Fibroblast of lung (primary cell): ENCODE measurements around the gene PDE6A. TPM values are rescaled to one million over a fixed set of nuclear protein-coding genes. Genes with fewer than 3 reads are reported as not detected.
A peak's percentile ranks its signal among the peaks of the same experiment; 100 is the strongest.

Experiments
- DNase-seq, 2 donors: peaks; one replicate each; pipeline versions ENCODE4 v3.0.0 to v3.0.0-alpha.2; 2010; ENCODE audit warnings: low read depth in 2 of 2
- H2AFZ ChIP-seq: 2 replicates; pipeline ENCODE4 v1.5.1; 2012; ENCODE audit warnings: low read length, control low read depth, inconsistent platforms
- H3K27ac ChIP-seq: 2 replicates; pipeline ENCODE4 v1.5.1; 2011; ENCODE audit warnings: low read length, control low read depth; ENCODE audit not compliant: insufficient read depth
- H3K27me3 ChIP-seq: 2 replicates; pipeline ENCODE4 v1.5.1; 2011; ENCODE audit warnings: mild to moderate bottlenecking, low read length; ENCODE audit not compliant: control insufficient read depth, insufficient read depth
- H3K36me3 ChIP-seq: 2 replicates; pipeline ENCODE4 v1.5.1; 2011; ENCODE audit warnings: low read length; ENCODE audit not compliant: control insufficient read depth, insufficient read depth
- H3K4me1 ChIP-seq: 2 replicates; pipeline ENCODE4 v1.5.1; 2011; ENCODE audit warnings: low read length; ENCODE audit not compliant: control insufficient read depth, insufficient read depth; ENCODE audit errors: extremely low read depth
- H3K4me2 ChIP-seq: 2 replicates; pipeline ENCODE4 v1.5.1; 2011; ENCODE audit warnings: low read length, control low read depth; ENCODE audit not compliant: insufficient read depth; ENCODE audit errors: extremely low read depth
- H3K4me3 ChIP-seq, 4 experiments: fragments of 200-600 bp in 1 of 4; sonication (generic) in 1 of 4; replicated peaks in 1 of 4; 2 replicates each; pipeline ENCODE4 v1.5.1; 2011 to 2016; ENCODE audit warnings: low read length in 4 of 4, low read depth in 3 of 4, mild to moderate bottlenecking in 3 of 4, control low read depth in 2 of 4, inconsistent platforms in 1 of 4, mixed read lengths in 1 of 4; ENCODE audit not compliant: insufficient read depth in 1 of 4; ENCODE audit errors: control extremely low read depth in 1 of 4
- H3K79me2 ChIP-seq: 2 replicates; pipeline ENCODE4 v1.5.1; 2012; ENCODE audit warnings: mild to moderate bottlenecking, low read length, inconsistent platforms; ENCODE audit not compliant: control insufficient read depth, insufficient read depth
- H3K9ac ChIP-seq: 2 replicates; pipeline ENCODE4 v1.5.1; 2011; ENCODE audit warnings: mild to moderate bottlenecking, low read length, control low read depth; ENCODE audit not compliant: insufficient read depth
- H3K9me3 ChIP-seq: 2 replicates; pipeline ENCODE4 v1.5.1; 2012; ENCODE audit warnings: low read depth, low read length; ENCODE audit not compliant: control insufficient read depth, insufficient read depth
- H4K20me1 ChIP-seq: 2 replicates; pipeline ENCODE4 v1.5.1; 2011; ENCODE audit warnings: low read length; ENCODE audit not compliant: control insufficient read depth, insufficient read depth; ENCODE audit errors: extremely low read depth
- CTCF ChIP-seq, 2 donors: IDR thresholded peaks in 1 of 2; conservative IDR thresholded peaks in 1 of 2; 1 replicate in 1 of 2; 2 replicates in 1 of 2; pipeline ENCODE4 v1.5.1; 2011 to 2012; ENCODE audit warnings: low read length in 2 of 2, control low read depth in 1 of 2, inconsistent platforms in 1 of 2, low read depth in 1 of 2, mild to moderate bottlenecking in 1 of 2
- EZH2 ChIP-seq: IDR thresholded peaks from 2 replicates; pipeline ENCODE4 v1.5.1; 2012; ENCODE audit warnings: low read length, control low read depth, mild to moderate bottlenecking; ENCODE audit errors: missing control alignments
- polyA minus RNA-seq: library from RNA; depleted of rRNA, polyadenylated mRNA; stranded (reverse); fragments of >200 nt; gene quantifications from 2 replicates; pipeline ENCODE4 v1.2.3, GENCODE V29; 2011; ENCODE audit warnings: low replicate concordance
- polyA plus RNA-seq, 2 donors: library from polyadenylated mRNA; depleted of rRNA in 1 of 2; stranded (reverse) in 1 of 2; unstranded in 1 of 2; fragments of >200 nt; gene quantifications; 2 replicates each; pipeline ENCODE4 v1.2.1, GENCODE V29; 2011 to 2012; ENCODE audit warnings: missing spikeins in 1 of 2
- total RNA-seq: library from RNA; depleted of rRNA; stranded (reverse); fragments of >200 nt; gene quantifications from 2 replicates; pipeline ENCODE4 v1.2.1, GENCODE V29; 2014

Gene PDE6A
- under 0.01 TPM in 2 replicates for total RNA-seq
- polyA plus RNA-seq, result 0.02 TPM in 1 of 2 replicates, not detected in the other
- polyA plus RNA-seq (2012), result not detected in 2 replicates
- not detected in 2 replicates for polyA minus RNA-seq

- no peaks in the 10 kb centered on the region for H4K20me1 ChIP-seq
- H3K9me3 ChIP-seq, result no peaks in the 10 kb centered on the region
- no peak within 1 kb of the TSS for H3K9ac ChIP-seq
- TF ChIP-seq CTCF (conservative IDR thresholded peaks at IDR 0.05 in 1 of 2, IDR thresholded peaks at IDR 0.05 in 1 of 2; ENCODE audit: low read depth in 1 of 2, low read length in 2 of 2), result no peak
- TF ChIP-seq EZH2, result no peak
- H3K4me3 ChIP-seq, result no peak within 1 kb of the TSS
- no peak within 1 kb of the TSS for H2AFZ ChIP-seq
- no peaks in the 10 kb centered on the region for H3K79me2 ChIP-seq
- DNase-seq, result no peak
- H3K27ac ChIP-seq, result no peak within 1 kb of the TSS
- no peaks in the 10 kb centered on the region for H3K36me3 ChIP-seq
- peaks cover 4% of the 10 kb centered on the region for H3K27me3 ChIP-seq
- no peak within 1 kb of the TSS for H3K4me2 ChIP-seq
- H3K4me1 ChIP-seq, result no peaks in the 10 kb centered on the region
Observed at GRCh38 chr5:149944666-149945065, at the start of gene PDE6A. PDE6A (minus strand) TSS chr5:149944793; CDS start chr5:149944673, 120 bp downstream.

GRCh38 chr5:149993471-149993870 is 48.9 kb upstream of the PDE6A start:
- H3K9me3 ChIP-seq, result no peaks in the 10 kb centered on the region
- no peaks in the 10 kb centered on the region for H3K4me1 ChIP-seq
- no peak overlapping the region for H2AFZ ChIP-seq
- TF ChIP-seq CTCF (conservative IDR thresholded peaks at IDR 0.05 in 1 of 2, IDR thresholded peaks at IDR 0.05 in 1 of 2; ENCODE audit: low read depth in 1 of 2, low read length in 2 of 2) (no peak), EZH2 (no peak)
- no peaks in the 10 kb centered on the region for H3K27me3 ChIP-seq
- no peak overlapping the region for H3K27ac ChIP-seq
- no peaks in the 10 kb centered on the region for H3K79me2 ChIP-seq
- no peak for DNase-seq
- no peak overlapping the region for H3K4me2 ChIP-seq
- H3K4me3 ChIP-seq, result no peak overlapping the region
- no peak overlapping the region for H3K9ac ChIP-seq
- H4K20me1 ChIP-seq, result no peaks in the 10 kb centered on the region
- no peaks in the 10 kb centered on the region for H3K36me3 ChIP-seq

GRCh38 chr5:149990518-149991376 is 46.2 kb upstream of the PDE6A start:
- TF ChIP-seq CTCF (conservative IDR thresholded peaks at IDR 0.05 in 1 of 2, IDR thresholded peaks at IDR 0.05 in 1 of 2; ENCODE audit: low read depth in 1 of 2, low read length in 2 of 2) (peak; percentile 84 to 92), EZH2 (no peak)
- H3K4me1 ChIP-seq, result no peaks in the 10 kb centered on the region
- no peak overlapping the region for H2AFZ ChIP-seq
- H3K27ac ChIP-seq, result no peak overlapping the region
- H4K20me1 ChIP-seq, result no peaks in the 10 kb centered on the region
- no peaks in the 10 kb centered on the region for H3K79me2 ChIP-seq
- H3K36me3 ChIP-seq, result no peaks in the 10 kb centered on the region
- no peaks in the 10 kb centered on the region for H3K27me3 ChIP-seq
- H3K4me2 ChIP-seq, result no peak overlapping the region
- H3K9ac ChIP-seq, result no peak overlapping the region
- no peak overlapping the region for H3K4me3 ChIP-seq
- DNase-seq, result peak; percentile 61 to 77
- no peaks in the 10 kb centered on the region for H3K9me3 ChIP-seq
